Frontal cortex (tissue), 4 donors: ENCODE data around the gene UXS1. TPM values are rescaled to one million over a fixed set of nuclear protein-coding genes. Genes with fewer than 3 reads are reported as not detected.
"Not testable (repeated sequence)": the region's sequence is repeated elsewhere in the genome, so short reads cannot be mapped to it uniquely, and the experiment has no call there.

Experiments used
- DNase-seq, 2 donors: peaks; one replicate each; pipeline ENCODE4 v3.0.0; 2012; ENCODE audit warnings: low spot score in 2 of 2
- FAIRE-seq: peaks from 2 replicates; lab custom pipeline; 2012; peaks lifted over from hg19 to GRCh38; lab: Jason Lieb, UNC
- total RNA-seq: library from RNA; depleted of rRNA; stranded (reverse); fragments of >200 nt; gene quantifications from one replicate; pipeline ENCODE4 v1.2.3, GENCODE V29; 2014
- donor health status: control.
- donor health status: control.
- donor health status: control.

UXS1 gene
- total RNA-seq, 1 donor from 2014 or later = 70.1 TPM

- DNase-seq = no peak
- FAIRE-seq = no peak
Observed at GRCh38 chr2:106139238-106139935, 54.7 kb downstream of the UXS1 start.

GRCh38 chr2:106138543-106139237, 55.4 kb downstream of the UXS1 start:
- FAIRE-seq = no peak
- DNase-seq = no peak

GRCh38 chr2:106137731-106138521, 56.2 kb downstream of the UXS1 start:
- no peak for FAIRE-seq
- no peak for DNase-seq

DNA sequence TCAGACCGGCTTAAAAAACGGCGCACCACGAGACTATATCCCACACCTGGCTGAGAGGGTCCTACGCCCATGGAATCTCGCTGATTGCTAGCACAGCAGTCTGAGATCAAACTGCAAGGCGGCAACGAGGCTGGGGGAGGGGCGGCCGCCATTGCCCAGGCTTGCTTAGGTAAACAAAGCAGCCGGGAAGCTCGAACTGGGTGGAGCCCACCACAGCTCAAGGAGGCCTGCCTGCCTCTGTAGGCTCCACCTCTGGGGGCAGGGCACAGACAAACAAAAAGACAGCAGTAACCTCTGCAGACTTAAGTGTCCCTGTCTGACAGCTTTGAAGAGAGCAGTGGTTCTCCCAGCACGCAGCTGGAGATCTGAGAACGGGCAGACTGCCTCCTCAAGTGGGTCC, 62.9 kb downstream of the UXS1 start:
- not testable (repeated sequence) for FAIRE-seq, DNase-seq

- no peak for FAIRE-seq
- no peak for DNase-seq
Observed at GRCh38 chr2:106130251-106130998, 63.7 kb downstream of the UXS1 start.

DNA sequence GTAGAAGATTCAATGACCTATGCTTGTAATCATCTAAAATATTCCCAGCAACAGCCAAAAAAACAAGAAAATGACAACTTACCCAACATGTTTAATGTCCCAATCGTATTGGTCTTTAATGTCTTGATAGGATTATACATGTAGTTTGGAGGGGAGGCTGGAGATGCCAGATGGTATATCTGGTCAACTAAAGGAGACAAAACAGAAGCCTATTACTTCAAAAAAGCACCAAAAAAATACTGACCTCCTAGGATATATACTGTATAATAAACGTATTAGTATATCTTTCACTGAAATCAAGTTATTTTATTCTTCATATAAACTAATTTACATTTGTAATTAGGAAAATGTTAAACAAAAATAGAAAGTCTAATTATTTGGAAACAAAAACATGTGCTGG, 64.5 kb downstream of the UXS1 start:
- no peak for FAIRE-seq
- no peak for DNase-seq

DNA sequence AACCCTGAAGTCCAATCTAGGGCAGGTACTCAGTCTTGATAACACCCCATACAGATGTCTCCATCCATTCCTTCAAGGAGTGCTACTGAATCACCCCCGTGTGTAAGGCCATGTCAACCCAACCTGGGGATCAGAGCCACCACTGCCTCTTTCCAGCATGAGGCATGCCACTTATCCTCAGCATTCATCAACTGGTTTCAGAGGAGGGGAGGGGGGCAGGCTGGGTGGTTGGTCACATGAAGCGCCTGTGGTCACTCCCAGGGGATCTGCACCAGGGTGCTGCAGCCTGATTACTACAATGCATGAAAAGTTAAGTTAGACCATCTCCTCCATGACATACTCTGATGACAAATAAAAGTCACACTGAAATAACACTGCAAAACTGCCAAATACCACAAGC, 65.0 kb downstream of the UXS1 start:
- no peak for DNase-seq
- FAIRE-seq = no peak

- no peak for DNase-seq
- no peak for FAIRE-seq
Observed at GRCh38 chr2:106127776-106128268, 66.3 kb downstream of the UXS1 start.

DNA sequence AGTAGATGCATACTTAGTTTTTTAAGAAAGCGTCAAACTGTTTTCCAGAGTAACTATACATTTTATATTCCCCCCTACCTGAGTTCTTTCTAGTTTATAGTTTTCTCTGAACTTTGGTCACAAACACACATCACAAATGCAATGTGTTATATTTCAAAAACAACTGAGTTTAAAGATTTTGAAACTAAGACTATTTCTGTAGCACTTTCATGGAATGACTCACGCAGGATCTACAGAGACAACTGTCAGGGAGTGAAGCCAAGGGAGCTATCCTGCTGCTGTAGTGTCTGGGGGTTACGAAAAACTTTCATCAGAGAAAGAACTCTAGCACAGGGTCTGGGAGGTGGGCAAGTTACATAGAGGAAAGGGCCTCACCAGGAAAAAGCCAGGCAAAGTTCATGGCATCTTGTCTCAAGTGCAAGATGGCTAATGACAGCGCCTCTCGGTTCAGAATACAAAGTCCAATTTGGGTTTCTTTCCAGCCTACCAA, 66.8 kb downstream of the UXS1 start:
- FAIRE-seq (no peak), DNase-seq (no peak)

DNA sequence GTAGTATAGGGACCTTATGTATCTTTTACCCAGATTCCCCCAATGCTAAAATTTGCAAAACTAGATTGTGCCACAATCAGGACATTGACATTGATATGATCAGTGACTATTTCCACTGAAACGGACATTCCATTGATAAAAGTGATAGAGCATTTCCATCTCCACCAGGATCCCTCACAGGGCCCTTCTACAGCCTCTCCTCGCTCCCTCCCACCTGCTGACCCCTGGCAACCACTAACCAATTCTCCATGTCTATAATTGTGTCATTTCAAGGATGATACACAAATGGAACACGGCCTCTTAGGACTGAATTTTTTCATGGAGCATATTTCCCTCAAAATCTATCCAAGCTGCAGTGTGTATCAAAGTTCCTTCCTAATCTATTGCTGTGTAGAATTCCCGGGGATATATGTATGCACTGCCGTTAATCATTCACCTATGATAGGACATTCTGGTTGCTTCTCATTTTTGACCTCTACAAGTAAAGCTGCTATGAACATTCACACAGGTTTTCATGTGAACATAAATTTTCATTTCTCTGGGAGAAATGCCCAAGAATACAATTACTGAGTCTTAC, 67.3 kb downstream of the UXS1 start:
- DNase-seq = no peak
- FAIRE-seq = no peak

- FAIRE-seq (no peak), DNase-seq (no peak)
Observed at GRCh38 chr2:106126295-106126694, 67.8 kb downstream of the UXS1 start.

DNA sequence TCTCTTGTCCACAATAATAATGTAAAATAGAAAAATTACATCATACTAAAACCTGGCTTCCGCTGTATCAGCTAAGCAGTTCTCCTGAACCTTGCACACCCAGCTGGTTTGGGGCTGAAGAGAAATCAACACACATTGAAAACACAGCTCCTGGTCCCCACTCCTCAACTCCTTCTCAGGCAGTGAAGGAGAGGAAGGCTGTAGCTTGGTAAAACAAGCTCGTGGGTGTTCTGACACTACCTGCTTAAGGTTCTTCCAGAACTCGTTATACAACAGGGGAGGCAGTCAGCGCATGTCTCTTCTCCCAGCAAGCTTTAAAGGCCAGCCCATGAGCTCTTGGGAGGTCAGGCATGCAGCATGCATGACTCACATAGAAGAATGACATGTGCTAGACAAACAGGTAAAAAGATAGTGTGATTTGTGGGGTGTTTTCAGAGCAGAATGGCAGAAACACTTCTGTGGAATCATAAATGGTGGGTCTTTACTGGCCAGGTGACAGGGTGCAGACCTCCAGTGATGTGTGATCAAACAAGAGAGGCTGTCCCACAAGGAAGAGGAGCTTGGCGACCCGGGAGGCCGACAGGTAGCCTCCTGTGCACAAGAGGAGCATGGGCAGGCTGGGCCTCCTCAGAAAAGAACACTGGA, 69.1 kb downstream of the UXS1 start:
- no peak for DNase-seq
- no peak for FAIRE-seq

DNA sequence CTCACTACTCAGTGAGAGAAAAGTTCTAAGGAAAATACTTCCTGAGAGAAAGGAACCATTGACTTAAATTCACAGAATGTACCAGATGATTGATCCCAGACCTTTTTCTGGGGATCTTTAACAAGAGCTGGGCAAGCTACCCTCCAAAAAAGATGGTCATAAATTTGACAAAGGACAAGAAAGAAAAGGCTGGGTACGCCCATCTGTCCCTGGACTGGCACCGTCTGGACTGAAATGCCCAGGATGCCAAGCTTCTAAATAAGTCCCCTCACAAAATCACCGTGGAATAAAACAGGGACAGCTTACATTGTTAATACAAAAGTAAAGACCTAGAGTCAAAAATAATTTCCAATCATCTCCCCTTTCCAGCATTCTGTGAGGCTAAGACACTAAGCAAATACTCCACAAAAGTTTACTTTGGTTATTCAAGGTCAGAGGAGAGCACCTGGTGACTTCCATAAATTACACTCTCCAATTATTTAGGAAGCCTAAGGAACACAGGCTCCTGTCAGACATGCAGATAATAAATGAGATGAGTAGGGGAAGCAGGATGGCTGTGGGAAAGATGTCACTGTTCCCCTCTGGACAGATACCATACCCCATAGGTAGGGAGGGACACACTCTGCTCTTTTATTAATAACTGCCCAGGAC, 69.9 kb downstream of the UXS1 start:
- DNase-seq (no peak), FAIRE-seq (no peak)

DNA sequence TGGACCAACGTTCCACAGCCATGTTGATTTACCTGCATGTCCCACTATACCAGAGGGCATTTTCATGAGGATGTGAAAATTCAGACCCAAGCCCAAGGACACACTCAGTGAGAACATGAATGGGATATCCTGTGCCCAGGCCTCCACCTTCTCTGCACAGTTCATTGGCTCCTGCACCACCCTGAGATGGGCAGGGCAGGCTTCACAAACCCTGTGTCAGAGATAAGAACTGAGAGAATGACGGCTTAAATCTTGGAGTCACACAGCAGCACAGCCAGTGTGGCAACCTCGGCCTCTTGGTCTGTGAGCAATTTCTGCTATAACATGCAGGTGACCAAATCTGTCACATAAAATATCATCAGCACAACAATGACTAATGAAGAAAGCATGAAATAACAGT, 71.9 kb downstream of the UXS1 start:
- DNase-seq (no peak), FAIRE-seq (no peak)

DNA sequence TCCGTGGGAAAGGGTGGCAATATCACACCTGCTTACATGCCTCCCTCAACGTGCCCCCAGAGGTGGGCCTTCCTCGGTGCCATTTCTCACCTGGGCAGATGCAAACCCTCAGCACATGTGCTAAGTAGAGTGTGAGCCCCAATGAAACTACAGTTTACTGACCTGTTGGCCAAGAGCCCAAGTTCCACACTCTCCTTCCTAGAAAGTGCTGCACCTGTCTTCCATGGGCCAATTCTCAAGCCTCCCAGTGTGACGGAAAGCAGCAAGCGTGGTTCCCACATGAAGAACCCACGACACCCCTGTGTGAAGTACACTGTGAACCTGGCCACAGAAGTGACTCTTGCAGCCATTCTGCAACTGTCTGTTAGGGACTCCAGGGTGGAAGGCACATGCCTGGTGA, 73.7 kb downstream of the UXS1 start:
- FAIRE-seq (no peak), DNase-seq (no peak)

DNA sequence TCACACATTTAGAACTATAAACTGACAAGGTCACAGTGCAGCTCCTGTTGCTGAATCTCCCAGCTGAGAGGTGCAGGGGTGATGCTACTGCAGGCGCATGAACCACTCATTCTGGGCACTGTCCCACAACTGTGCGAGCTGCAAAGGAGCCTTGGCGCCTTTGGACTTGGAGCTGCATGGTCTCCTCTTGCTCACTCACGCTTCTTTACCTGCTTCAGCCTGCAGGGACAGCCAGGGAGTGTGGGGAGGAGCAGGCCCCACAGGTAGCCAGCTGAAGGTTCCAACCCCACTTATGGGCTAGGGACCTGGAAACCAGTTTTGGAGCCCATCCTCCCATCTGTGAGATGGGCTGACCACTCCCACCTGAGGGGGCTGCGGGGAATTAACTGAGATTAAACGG, 75.0 kb downstream of the UXS1 start:
- DNase-seq (no peak), FAIRE-seq (no peak)

DNA sequence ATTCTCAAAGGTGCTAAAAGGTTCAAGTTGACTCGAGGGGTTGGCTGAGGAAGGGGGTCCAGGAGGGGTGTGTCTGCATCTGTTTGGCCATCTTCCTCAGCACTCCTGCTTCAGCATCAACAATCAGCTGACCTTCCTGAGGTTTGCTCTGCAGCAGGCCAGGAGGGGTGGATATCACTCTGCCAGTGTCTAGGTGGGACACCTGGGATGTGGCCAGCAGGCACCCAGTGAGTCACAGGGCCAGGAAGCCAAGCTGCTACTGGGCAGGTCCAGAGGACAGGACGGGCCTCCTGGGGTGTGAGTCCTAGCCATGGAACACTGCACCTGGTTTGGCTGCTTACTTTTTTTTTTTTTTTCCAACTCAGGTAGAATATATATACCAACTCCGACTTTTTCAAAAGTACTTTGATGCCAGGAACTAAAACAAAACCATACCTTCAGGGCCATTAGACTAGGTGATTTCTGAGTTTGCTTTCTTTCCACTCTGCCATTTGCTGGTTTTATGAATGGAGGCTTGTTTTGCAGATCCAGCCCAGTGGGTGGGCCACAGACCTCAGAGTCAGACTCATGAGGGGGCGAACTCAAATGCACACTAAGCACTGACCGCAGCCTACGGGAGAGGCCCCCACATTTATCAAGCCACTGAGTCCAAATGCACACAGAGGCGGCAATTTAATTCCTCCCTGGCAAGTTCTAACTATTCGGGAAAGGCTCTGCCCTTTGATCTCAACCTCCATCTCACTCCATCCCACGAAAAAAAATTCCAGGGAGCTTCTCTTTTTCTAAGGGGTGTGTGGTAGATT, 76.0 kb downstream of the UXS1 start:
- no peak for FAIRE-seq
- DNase-seq = no peak

- FAIRE-seq (no peak), DNase-seq (no peak)
Observed at GRCh38 chr2:106117347-106117746, 76.8 kb downstream of the UXS1 start.
